Measurements from ENCODE around the gene NPTXR.
A peak's percentile ranks its signal among the peaks of the same experiment; 100 is the strongest.

Gene NPTXR

DNA sequence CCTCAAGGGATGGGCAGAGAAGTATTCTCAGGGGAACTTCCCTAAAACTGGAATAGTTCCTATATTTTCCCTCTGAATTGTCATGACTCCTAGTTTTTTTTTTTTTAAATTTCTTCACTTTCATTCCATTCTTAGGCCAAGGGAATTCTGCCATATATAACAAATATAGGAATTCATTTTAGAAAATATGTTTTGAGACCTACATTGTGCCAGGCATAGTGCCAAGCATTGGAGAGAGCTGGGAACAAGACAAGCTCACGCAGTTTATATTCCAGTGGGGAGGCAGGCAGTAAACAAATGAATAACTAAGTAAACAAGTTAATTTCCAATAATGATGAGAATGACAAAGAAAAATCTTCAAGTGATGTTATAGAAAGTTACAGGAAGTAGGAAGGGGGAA lies 2.6 kb upstream of the NPTXR start:
- Histone ChIP-seq H3K36me3 (no peaks in the 10 kb centered on the region), H3K27me3 (peaks cover 100% of the 10 kb centered on the region), H3K4me3 (ENCODE audit: low read depth in 1 of 2, low read length in 1 of 2) (no peak overlapping the region), H3K27ac (no peak overlapping the region), H3K9me3 (no peaks in the 10 kb centered on the region), H3K4me1 (ENCODE audit: control insufficient read depth in 1 of 2, insufficient read depth in 1 of 2, low read depth in 1 of 2, low read length in 1 of 2) (peaks cover 4 to 17% of the 10 kb centered on the region in 2 experiments)
- no peak for TF ChIP-seq CTCF (IDR thresholded peaks at IDR 0.05)

DNA sequence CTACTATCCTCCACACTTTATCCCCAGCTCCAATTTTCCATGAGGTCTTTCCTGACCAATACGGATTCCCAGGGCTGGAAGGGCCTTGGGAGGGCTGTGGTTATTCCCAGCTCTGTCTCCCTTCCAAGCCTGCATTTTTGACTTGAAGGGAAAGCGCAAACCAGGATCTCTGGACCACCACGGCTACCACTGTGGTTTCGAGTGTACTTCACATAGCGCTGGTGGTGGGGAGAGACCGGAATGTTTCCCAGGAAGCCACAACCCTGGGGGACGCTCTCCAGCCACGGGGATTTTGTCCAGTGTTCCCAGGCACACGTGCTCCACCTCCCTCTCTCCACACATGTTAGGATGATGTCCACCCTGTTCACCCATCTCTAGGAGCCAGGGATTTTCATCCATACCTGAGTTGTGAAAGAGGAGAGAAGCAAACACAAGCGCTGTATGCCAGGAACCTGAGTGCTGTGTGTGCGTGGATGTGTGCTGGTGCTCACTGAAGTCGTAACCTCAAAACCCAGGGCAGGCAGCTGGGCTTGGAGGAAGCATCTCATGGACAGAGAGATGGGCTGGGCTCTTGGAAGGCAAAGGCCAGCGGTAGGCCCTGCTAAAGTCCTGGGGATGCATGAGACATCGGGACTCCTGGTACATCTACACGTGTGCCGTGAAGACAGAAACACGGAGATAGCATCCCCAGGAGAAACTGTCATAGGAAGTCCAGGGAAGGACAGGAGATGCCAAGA lies 1.3 kb upstream of the NPTXR start:
- H3K4me3 ChIP-seq (ENCODE audit: low read depth in 1 of 2, low read length in 1 of 2), result no peak overlapping the region
- peaks cover 100% of the 10 kb centered on the region for H3K27me3 ChIP-seq

GRCh38 chr22:38844315-38845003 lies 631 bp upstream of the NPTXR start:
- no peak for TF ChIP-seq CTCF (IDR thresholded peaks at IDR 0.05)
- H3K9me3 ChIP-seq, result no peaks in the 10 kb centered on the region
- H3K4me3 ChIP-seq (ENCODE audit: low read depth in 1 of 2, low read length in 1 of 2), result peak overlapping the region in 1 of 2 experiments; percentile 14
- peaks cover 4 to 17% of the 10 kb centered on the region in 2 experiments for H3K4me1 ChIP-seq (ENCODE audit: control insufficient read depth in 1 of 2, insufficient read depth in 1 of 2, low read depth in 1 of 2, low read length in 1 of 2)
- no peaks in the 10 kb centered on the region for H3K36me3 ChIP-seq
- H3K27me3 ChIP-seq, result peaks cover 100% of the 10 kb centered on the region
- H3K27ac ChIP-seq, result no peak overlapping the region

More for the DNA sequence above, 1.3 kb upstream of the NPTXR start:
- no peaks in the 10 kb centered on the region for H3K36me3 ChIP-seq
- peaks cover 4 to 17% of the 10 kb centered on the region in 2 experiments for H3K4me1 ChIP-seq (ENCODE audit: control insufficient read depth in 1 of 2, insufficient read depth in 1 of 2, low read depth in 1 of 2, low read length in 1 of 2)
- no peak for TF ChIP-seq CTCF (IDR thresholded peaks at IDR 0.05)
- no peaks in the 10 kb centered on the region for H3K9me3 ChIP-seq
- H3K27ac ChIP-seq, result no peak overlapping the region

GRCh38 chr22:38843201-38843656 lies 599 bp downstream of the NPTXR start:
- no peak for TF ChIP-seq CTCF (IDR thresholded peaks at IDR 0.05)
- Histone ChIP-seq H3K27ac (no peak overlapping the region), H3K27me3 (peaks cover 97% of the 10 kb centered on the region), H3K4me1 (ENCODE audit: control insufficient read depth in 1 of 2, insufficient read depth in 1 of 2, low read depth in 1 of 2, low read length in 1 of 2) (peaks cover 4 to 17% of the 10 kb centered on the region in 2 experiments), H3K36me3 (no peaks in the 10 kb centered on the region), H3K4me3 (ENCODE audit: low read depth in 1 of 2, low read length in 1 of 2) (peak overlapping the region in 1 of 2 experiments; percentile 5), H3K9me3 (no peaks in the 10 kb centered on the region)

- no peak overlapping the region for H3K4me3 ChIP-seq (ENCODE audit: low read depth in 1 of 2, low read length in 1 of 2)
- peaks cover 97% of the 10 kb centered on the region for H3K27me3 ChIP-seq
- TF ChIP-seq CTCF (IDR thresholded peaks at IDR 0.05), result no peak
- no peaks in the 10 kb centered on the region for H3K9me3 ChIP-seq
- no peak overlapping the region for H3K27ac ChIP-seq
- peaks cover 4 to 17% of the 10 kb centered on the region in 2 experiments for H3K4me1 ChIP-seq (ENCODE audit: control insufficient read depth in 1 of 2, insufficient read depth in 1 of 2, low read depth in 1 of 2, low read length in 1 of 2)
- no peaks in the 10 kb centered on the region for H3K36me3 ChIP-seq
Observed at GRCh38 chr22:38842512-38843200, 1.2 kb downstream of the NPTXR start.

Measured in neutrophil (primary cell).